Muscle layer of colon (tissue), 2 donors: ENCODE data around the gene DST.

Source experiments
- H3K27ac ChIP-seq: one replicate; pipeline ENCODE4 v1.7.0; 2013; ENCODE audit warnings: low read depth, mild to moderate bottlenecking, low read length, moderate library complexity
- H3K27me3 ChIP-seq, 2 donors: one replicate each; pipeline ENCODE4 v1.7.0; 2013; ENCODE audit warnings: low read length in 2 of 2, mild to moderate bottlenecking in 2 of 2; ENCODE audit not compliant: insufficient read depth in 2 of 2, control insufficient read depth in 1 of 2
- H3K36me3 ChIP-seq: one replicate; pipeline ENCODE4 v1.7.0; 2013; ENCODE audit warnings: mild to moderate bottlenecking, low read length; ENCODE audit not compliant: insufficient read depth
- H3K4me1 ChIP-seq: one replicate; pipeline ENCODE4 v1.7.0; 2013; ENCODE audit warnings: mild to moderate bottlenecking, low read length; ENCODE audit not compliant: insufficient read depth
- H3K4me3 ChIP-seq, 2 donors: one replicate each; pipeline ENCODE4 v1.7.0; 2013; ENCODE audit warnings: low read length in 2 of 2, low read depth in 1 of 2, mild to moderate bottlenecking in 1 of 2, moderate library complexity in 1 of 2
- H3K9ac ChIP-seq: one replicate; pipeline ENCODE4 v1.7.0; 2013; ENCODE audit warnings: low read length
- H3K9me3 ChIP-seq: one replicate; pipeline ENCODE4 v1.7.0; 2013; ENCODE audit warnings: mild to moderate bottlenecking, low read length
- donor health status: abdominal sarcoma.
- donor health status: Adenocarcinoma of cecum.

The DST gene

DNA sequence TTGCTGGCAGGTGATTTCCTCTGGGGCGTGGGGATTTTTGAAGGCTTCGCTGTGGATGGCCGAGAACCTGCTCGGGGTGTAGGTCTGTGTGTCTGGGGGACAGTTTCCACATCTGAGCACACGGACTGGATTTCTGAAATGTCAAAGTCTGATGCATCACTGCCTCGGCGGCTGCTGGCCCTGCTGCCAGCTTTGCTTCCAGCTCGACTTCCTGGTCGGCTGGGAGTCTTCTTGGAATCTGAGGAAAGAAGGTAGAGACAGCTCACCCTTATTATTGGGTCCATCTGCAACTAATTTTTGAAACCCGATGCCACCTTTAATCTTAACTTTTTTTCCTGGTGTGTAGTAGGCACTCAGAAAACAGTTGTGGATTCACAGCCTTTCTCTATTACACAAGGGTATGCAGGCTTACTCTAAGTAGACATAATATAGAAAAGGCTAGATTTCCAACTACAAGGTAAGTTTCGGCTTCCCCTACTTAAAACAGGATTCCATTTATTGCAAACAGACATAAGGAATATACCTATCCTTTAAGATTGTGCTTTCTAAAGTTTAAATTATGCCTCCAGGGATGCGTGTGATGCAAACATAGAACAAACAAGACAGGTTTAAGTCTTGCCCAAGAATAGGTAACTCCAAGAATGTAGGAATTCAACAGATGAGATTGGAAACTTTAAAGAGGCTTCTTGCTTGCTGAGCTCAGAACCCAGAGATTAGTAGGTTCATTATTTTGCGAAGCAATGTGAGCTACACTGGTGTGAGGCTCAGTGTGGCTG, 183.5 kb downstream of the DST start:
- peaks cover 69% of the 10 kb centered on the region for H3K36me3 ChIP-seq
- H3K9ac ChIP-seq: no peak overlapping the region
- H3K4me1 ChIP-seq: no peaks in the 10 kb centered on the region
- no peaks in the 10 kb centered on the region for H3K27me3 ChIP-seq
- no peak overlapping the region for H3K27ac ChIP-seq
- H3K9me3 ChIP-seq: no peaks in the 10 kb centered on the region
- no peak overlapping the region for H3K4me3 ChIP-seq

DNA sequence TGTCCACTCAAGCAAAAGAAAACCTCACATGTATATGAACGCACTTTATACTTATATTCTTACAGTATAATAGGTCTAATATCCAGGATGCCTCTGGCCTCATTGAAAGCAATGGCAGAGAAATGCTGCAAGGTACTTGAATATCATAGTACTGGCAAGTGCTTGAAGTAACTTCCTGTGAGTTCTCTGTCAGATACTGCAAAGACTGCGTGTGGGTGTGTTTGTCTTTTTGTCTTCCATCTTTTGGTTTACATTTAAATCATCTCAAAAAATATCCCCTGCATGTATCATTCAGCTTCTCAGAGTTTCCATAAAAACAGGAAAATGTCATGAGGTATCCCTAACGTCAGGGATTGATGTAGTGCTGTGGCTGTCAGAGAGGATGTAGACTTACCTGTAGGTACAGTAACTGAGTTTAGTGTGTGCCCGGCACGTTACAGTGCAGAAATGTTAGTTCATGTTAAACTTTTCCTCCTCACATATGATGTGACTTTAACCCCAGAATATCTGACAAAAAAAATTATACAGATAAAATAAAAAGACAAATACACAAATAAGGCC, 184.3 kb downstream of the DST start:
- Histone ChIP-seq H3K36me3 (peaks cover 61% of the 10 kb centered on the region), H3K27ac (no peak overlapping the region), H3K9ac (no peak overlapping the region), H3K4me1 (no peaks in the 10 kb centered on the region), H3K27me3 (no peaks in the 10 kb centered on the region), H3K9me3 (no peaks in the 10 kb centered on the region), H3K4me3 (no peak overlapping the region)

DNA sequence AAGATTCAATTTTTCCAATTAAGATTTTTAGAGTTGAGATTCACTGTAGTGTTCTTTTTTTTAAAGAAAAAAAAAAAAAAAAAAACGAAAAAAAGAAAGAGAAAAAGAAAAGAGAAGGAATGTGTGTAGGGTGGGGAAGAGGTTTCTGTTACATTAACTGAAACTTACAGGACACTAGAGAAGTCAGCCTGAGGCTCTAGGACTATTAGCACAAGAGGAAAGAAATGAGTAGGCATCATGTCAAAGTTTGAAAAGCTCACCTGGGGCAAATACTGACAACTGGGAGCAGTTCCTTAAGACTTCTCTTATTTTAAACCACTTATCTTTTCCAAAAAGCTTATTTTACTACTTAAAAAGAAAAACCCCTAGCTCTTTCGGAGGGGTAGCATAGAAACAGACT, 185.9 kb downstream of the DST start:
- H3K27ac ChIP-seq: no peak overlapping the region
- peaks cover under 1% of the 10 kb centered on the region for H3K4me1 ChIP-seq
- H3K4me3 ChIP-seq: no peak overlapping the region
- no peaks in the 10 kb centered on the region for H3K27me3 ChIP-seq
- peaks cover 45% of the 10 kb centered on the region for H3K36me3 ChIP-seq
- H3K9ac ChIP-seq: no peak overlapping the region
- no peaks in the 10 kb centered on the region for H3K9me3 ChIP-seq

DNA sequence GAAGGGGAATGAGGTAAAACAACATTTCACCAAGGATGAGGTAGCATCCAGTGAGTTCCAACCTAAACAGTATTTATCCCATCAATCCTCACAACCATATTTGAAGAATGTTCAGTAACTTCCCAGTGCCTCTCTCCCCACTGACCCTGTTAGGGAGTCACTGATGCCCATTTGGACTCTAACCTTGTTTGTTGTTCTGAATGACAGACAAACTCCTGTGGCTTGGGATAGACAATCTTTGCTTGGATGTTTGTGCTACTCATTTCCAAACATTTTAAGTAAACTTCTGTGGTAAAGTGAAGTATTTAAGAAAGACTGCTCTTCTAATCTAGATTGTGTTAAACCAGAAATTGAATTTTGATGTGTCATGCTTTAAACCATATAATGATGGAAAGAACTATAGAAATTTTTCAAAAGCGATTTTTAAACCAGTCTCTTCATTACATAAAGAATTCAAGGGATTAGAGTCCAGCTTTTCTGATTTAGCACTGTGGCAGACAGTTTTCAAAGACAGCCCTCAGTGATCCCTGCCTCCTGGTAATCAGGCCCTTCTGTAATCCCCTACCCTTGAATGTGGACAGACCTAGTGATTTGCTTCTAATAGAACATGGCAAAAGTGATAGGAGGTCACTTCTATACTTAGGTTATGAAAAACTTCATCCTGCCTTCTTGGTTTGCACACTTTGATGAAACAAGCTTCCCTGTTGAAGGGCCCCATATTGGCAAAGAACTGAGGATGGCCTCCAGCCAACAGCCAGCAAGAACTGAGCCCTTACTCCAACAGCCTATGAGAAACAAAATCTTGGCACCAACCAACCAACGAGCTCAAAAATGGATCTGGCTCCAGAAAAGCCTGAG, 191.6 kb downstream of the DST start:
- H3K27ac ChIP-seq: peak overlapping the region; percentile 57
- peaks cover 2% of the 10 kb centered on the region for H3K36me3 ChIP-seq
- peaks cover 38% of the 10 kb centered on the region for H3K4me1 ChIP-seq
- H3K27me3 ChIP-seq: no peaks in the 10 kb centered on the region
- H3K4me3 ChIP-seq: no peak overlapping the region
- no peak overlapping the region for H3K9ac ChIP-seq
- H3K9me3 ChIP-seq: no peaks in the 10 kb centered on the region

DNA sequence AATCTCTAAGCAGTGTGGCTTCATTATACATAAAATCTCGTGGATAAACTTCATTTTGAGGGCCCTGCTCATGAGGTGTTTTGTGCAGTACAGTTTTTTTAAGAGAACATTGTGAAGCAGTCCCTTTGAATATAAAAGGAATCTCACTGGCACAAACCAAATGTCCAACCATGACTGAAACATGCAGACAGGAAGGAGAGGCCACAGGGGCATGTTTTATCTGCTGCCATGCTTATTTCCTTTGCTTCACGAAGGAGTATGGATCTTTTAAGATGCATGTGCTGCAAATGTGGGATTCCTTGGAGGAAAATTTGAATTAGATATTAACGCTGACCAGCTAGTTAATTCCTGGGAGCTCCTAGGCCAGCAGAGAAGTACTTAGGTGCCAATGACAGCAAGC, 192.3 kb downstream of the DST start:
- peak overlapping the region; percentile 57 for H3K27ac ChIP-seq

DNA sequence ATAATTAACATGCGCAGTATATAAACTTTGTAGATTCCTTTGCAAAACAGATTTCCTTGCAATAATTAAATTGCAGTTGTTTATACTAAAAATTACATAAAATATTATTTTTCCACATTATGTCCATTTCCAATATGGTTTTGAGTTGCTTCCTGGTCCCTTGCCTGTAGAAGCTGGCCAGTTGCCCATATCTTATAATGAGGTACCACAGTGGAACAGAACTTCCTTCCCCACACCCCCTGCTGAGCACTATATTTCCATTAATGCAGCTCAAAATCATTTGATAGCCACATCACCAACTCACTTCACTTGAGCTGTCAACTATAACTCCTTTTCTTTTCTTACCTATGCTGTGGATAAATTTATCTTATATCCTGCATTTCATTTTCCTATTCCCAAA, 194.6 kb downstream of the DST start:
- peaks cover 52% of the 10 kb centered on the region for H3K4me1 ChIP-seq

More for the DNA sequence above, 192.3 kb downstream of the DST start:
- Histone ChIP-seq H3K9ac (no peak overlapping the region), H3K9me3 (no peaks in the 10 kb centered on the region), H3K36me3 (no peaks in the 10 kb centered on the region), H3K4me3 (no peak overlapping the region), H3K27me3 (no peaks in the 10 kb centered on the region), H3K4me1 (peaks cover 44% of the 10 kb centered on the region)

DNA sequence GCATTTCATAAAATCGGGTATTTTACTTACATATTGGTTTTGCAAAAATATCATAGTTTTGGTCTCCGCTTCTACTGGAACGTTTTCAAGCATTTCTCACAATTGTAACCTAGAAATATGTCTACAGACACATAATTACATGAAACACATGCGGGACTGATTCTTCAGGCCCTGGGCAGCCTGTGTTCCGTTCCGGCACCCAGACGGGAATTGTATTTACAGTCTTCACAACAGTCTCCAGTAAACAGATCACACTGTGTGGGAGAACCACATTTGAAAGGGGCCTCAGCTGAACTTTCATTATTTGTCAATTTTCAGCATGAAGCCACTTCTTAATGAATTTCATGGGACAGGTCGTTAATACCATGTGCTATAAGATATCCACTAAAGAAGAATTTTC, 196.9 kb downstream of the DST start:
- H3K4me1 ChIP-seq: peaks cover 42% of the 10 kb centered on the region
- no peaks in the 10 kb centered on the region for H3K36me3 ChIP-seq
- peak overlapping the region; percentile 87 for H3K27ac ChIP-seq
- no peaks in the 10 kb centered on the region for H3K27me3 ChIP-seq
- no peak overlapping the region for H3K9ac ChIP-seq
- no peaks in the 10 kb centered on the region for H3K9me3 ChIP-seq
- H3K4me3 ChIP-seq: no peak overlapping the region

More for the DNA sequence above, 194.6 kb downstream of the DST start:
- no peaks in the 10 kb centered on the region for H3K9me3 ChIP-seq
- no peak overlapping the region for H3K4me3 ChIP-seq
- no peaks in the 10 kb centered on the region for H3K27me3 ChIP-seq
- no peak overlapping the region for H3K27ac ChIP-seq
- no peak overlapping the region for H3K9ac ChIP-seq
- H3K36me3 ChIP-seq: no peaks in the 10 kb centered on the region

DNA sequence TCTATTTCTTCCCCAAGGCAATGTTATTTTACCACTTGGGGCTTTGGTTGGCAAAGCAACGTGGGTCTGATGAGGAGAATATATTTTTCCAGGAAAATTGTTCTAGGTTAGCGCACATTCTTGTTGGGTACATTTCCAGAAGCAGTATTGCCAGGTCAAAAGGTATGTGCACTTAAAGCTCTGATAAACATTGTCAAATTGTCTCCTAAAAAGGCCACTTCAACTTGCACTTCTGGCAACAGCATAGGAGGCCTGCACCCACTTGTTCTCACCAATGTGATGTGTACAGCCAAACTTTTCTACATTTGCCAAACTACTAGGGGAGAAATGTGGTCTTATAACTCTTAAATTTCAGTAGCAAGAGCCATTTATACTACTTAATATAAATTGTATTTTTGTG, 197.8 kb downstream of the DST start:
- no peak overlapping the region for H3K9ac ChIP-seq
- H3K27me3 ChIP-seq: no peaks in the 10 kb centered on the region
- no peaks in the 10 kb centered on the region for H3K9me3 ChIP-seq
- no peaks in the 10 kb centered on the region for H3K36me3 ChIP-seq
- H3K4me3 ChIP-seq: no peak overlapping the region
- peaks cover 33% of the 10 kb centered on the region for H3K4me1 ChIP-seq
- peak overlapping the region; percentile 83 for H3K27ac ChIP-seq

DNA sequence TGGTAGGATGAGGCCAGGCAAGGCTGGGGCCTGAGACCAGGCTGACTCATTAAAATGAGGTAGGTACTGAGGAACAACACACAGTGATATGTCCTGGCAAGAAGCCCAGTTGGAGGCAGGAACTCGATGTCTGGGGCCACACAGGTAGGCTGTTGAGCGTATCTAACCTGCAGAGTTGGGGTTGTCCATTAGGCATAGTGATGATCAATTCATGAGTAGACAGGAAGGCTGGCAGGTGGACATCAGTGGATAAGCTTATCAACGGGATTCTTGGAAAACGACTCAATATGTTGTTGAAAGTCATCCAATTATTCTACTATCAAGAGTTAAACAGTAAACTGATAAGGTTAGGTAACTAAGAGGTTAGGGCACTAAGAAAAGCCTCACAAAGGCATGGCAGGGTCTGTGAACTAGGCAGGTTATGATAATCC, 202.1 kb downstream of the DST start:
- H3K27ac ChIP-seq: no peak overlapping the region
- no peaks in the 10 kb centered on the region for H3K36me3 ChIP-seq
- peaks cover 24% of the 10 kb centered on the region for H3K4me1 ChIP-seq
- no peak overlapping the region for H3K9ac ChIP-seq
- no peak overlapping the region for H3K4me3 ChIP-seq
- H3K9me3 ChIP-seq: no peaks in the 10 kb centered on the region
- H3K27me3 ChIP-seq: no peaks in the 10 kb centered on the region

DNA sequence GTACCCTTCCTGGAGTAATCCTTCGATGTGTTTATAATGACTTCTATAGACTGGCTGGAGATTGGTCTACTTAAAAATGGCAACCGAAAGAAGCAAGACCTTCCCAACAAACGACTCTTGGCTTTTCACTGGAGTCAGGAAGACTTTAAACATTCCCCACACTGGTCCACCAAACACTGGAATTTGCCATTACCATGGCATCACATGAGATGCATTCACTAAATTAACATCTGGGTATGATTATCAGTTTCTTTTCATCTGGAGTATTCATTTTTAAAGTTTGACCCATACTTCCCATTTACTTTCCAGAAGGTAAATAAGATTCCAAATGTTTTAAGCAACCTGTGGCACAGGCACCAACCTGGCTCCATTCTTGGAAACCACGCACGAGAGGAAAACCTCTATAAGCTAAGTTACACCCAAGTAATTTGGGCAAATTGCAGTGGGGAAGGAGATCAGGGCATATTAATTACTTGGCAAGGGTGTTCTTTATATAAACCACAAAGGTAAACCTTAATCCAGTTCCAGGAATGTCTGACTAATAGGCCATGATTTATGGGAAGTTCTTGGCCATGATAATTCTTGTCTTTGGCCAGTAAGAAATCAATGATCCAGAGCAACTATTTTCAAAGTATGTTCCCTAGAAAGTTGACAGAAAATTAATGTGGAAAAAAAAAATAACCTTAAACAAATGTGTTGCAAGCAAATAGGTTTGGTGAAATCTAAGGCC, 205.4 kb downstream of the DST start:
- Histone ChIP-seq H3K9ac (no peak overlapping the region), H3K36me3 (no peaks in the 10 kb centered on the region), H3K4me3 (no peak overlapping the region), H3K27me3 (no peaks in the 10 kb centered on the region), H3K4me1 (peaks cover 25% of the 10 kb centered on the region), H3K27ac (peak overlapping the region; percentile 19), H3K9me3 (no peaks in the 10 kb centered on the region)

DNA sequence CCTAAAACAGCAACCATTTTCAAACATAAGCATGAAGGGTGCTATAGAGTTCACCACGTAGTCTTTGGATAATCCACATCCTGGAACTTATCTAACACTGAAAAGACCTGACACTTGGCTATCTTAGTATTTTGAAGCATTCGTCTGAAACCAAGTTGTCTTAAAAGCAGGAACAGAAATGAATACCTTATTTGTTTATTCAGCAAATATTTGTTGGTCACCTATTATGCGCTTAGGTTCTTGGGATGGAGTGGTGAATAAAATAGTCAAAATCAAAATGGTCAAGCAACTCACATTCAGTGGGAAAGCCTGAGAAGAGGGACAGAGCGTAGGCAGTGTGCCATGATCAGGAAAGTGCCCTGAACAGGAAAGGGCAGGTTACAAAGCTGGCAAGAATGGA, 206.9 kb downstream of the DST start:
- H3K27ac ChIP-seq: no peak overlapping the region
- H3K27me3 ChIP-seq: no peaks in the 10 kb centered on the region
- no peak overlapping the region for H3K4me3 ChIP-seq
- no peaks in the 10 kb centered on the region for H3K9me3 ChIP-seq
- H3K9ac ChIP-seq: no peak overlapping the region
- peaks cover 25% of the 10 kb centered on the region for H3K4me1 ChIP-seq
- no peaks in the 10 kb centered on the region for H3K36me3 ChIP-seq
